Endodermal cell (in vitro differentiated cells): ENCODE measurements around the gene SPDEF. TPM values are rescaled to one million over a fixed set of nuclear protein-coding genes. Genes with fewer than 3 reads are reported as not detected.

Source experiments
- DNase-seq: peaks from one replicate; pipeline ENCODE4 v3.0.0-alpha.2; 2017
- H3K27ac ChIP-seq: 2 replicates; pipeline ENCODE4 v1.5.1; 2013; ENCODE audit warnings: mild to moderate bottlenecking, low read depth, low read length, moderate library complexity
- H3K27me3 ChIP-seq: 2 replicates; pipeline ENCODE4 v1.6.1; 2013; ENCODE audit warnings: mild to moderate bottlenecking, low read length, moderate library complexity; ENCODE audit not compliant: insufficient read depth, control insufficient read depth, poor library complexity, severe bottlenecking
- H3K36me3 ChIP-seq: 2 replicates; pipeline ENCODE4 v1.7.0; 2013; ENCODE audit warnings: mild to moderate bottlenecking, low read length, moderate library complexity; ENCODE audit not compliant: control insufficient read depth, insufficient read depth
- H3K4me1 ChIP-seq: one replicate; pipeline ENCODE4 v1.7.0; 2013; ENCODE audit warnings: low read length; ENCODE audit not compliant: control insufficient read depth, insufficient read depth
- H3K4me3 ChIP-seq: 2 replicates; pipeline ENCODE4 v1.5.1; 2013; ENCODE audit warnings: mild to moderate bottlenecking, low read length, moderate library complexity
- H3K9ac ChIP-seq: 2 replicates; pipeline ENCODE4 v1.6.1; 2013; ENCODE audit warnings: mild to moderate bottlenecking, low read length, moderate library complexity; ENCODE audit not compliant: poor library complexity, severe bottlenecking; ENCODE audit errors: extremely low read depth
- H3K9me3 ChIP-seq: 2 replicates; pipeline ENCODE4 v1.6.1; 2013; ENCODE audit warnings: mild to moderate bottlenecking, low read length, moderate library complexity; ENCODE audit not compliant: control insufficient read depth
- H3K27ac Mint-ChIP-seq: 2 replicates; pipeline ENCODE4 v1.8.0; 2020; ENCODE audit warnings: mixed read lengths
- H3K27me3 Mint-ChIP-seq: 2 replicates; pipeline ENCODE4 v1.8.0; 2021; ENCODE audit warnings: mild to moderate bottlenecking, mixed read lengths; ENCODE audit not compliant: insufficient read depth
- H3K36me3 Mint-ChIP-seq: 2 replicates; pipeline ENCODE4 v1.8.0; 2020; ENCODE audit warnings: low read depth, mixed read lengths
- H3K4me1 Mint-ChIP-seq: 2 replicates; pipeline ENCODE4 v1.8.0; 2020; ENCODE audit warnings: mixed read lengths
- H3K4me3 Mint-ChIP-seq: 2 replicates; pipeline ENCODE4 v1.8.0; 2020; ENCODE audit warnings: mild to moderate bottlenecking, moderate library complexity, mixed read lengths
- H3K9me3 Mint-ChIP-seq: 2 replicates; pipeline ENCODE4 v1.8.0; 2020; ENCODE audit warnings: mild to moderate bottlenecking, mixed read lengths
- WGBS, 2 experiments: methylation state at CpG; one replicate each; pipeline versions ENCODE4 v1.1.5 to v1.1.7; 2013; ENCODE audit warnings: missing lambda C conversion rate in 2 of 2, mixed read lengths in 1 of 2; ENCODE audit not compliant: insufficient coverage in 1 of 2, insufficient read length in 1 of 2; 5-methylcytosine and 5-hydroxymethylcytosine counted together
- total RNA-seq, 2 donors: library from RNA; stranded (reverse); fragmentation: NEBNext Ultra II Directional in 1 of 2; extraction: Animal tissue kit (Norgen Biotek cat#: 25700) in 1 of 2; gene quantifications; 2 replicates in 1 of 2; 3 replicates in 1 of 2; pipeline ENCODE4 v1.2.1, GENCODE V29; 2021
- TF ChIP-seq, protein P1 (sequence below): fragments of 200-600 bp; sonication (generic); conservative IDR thresholded peaks from 2 replicates; pipeline ENCODE4 v1.5.0; 2021; ENCODE audit warnings: antibody characterized with exemption, mild to moderate bottlenecking

SPDEF gene
- total RNA-seq, 2 donors from 2014 or later, result 1.1 to 2.6 TPM

DNA sequence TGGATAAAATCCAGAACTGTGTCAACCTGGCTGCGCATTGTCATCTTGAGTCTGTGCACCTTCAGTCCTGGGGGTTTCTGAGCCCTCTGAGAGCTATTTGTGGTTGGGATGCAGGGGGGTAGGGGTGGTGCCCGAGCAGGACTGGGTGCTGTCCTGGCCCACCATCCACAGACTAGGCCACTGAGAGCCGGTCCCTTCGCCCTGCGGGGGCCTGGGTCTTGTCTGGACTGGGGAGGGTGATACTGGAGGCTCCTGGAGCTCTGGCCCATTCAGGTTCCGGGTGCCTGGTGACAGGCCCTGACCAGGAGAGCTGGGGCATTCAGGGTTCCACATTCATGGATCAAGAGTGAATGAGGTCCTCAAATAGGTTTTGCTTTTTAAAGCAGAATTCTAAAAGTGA is 20.9 kb downstream of the SPDEF start:
- no peak for DNase-seq
- Histone ChIP-seq H3K27me3 (no peaks in the 10 kb centered on the region), H3K9ac (no peak overlapping the region), H3K9me3 (no peaks in the 10 kb centered on the region), H3K4me3 (no peak overlapping the region), H3K36me3 (no peaks in the 10 kb centered on the region), H3K4me1 (no peaks in the 10 kb centered on the region), H3K27ac (no peak overlapping the region)
- H3K27me3 Mint-ChIP-seq, result no peaks in the 10 kb centered on the region
- no peaks in the 10 kb centered on the region for H3K36me3 Mint-ChIP-seq
- H3K9me3 Mint-ChIP-seq, result no peaks in the 10 kb centered on the region
- no peak overlapping the region for H3K4me3 Mint-ChIP-seq
- 88 to 100% methylated on average over 2 to 6 of the region's 6 CpGs for WGBS, 2 experiments
- TF ChIP-seq, protein P1, sequence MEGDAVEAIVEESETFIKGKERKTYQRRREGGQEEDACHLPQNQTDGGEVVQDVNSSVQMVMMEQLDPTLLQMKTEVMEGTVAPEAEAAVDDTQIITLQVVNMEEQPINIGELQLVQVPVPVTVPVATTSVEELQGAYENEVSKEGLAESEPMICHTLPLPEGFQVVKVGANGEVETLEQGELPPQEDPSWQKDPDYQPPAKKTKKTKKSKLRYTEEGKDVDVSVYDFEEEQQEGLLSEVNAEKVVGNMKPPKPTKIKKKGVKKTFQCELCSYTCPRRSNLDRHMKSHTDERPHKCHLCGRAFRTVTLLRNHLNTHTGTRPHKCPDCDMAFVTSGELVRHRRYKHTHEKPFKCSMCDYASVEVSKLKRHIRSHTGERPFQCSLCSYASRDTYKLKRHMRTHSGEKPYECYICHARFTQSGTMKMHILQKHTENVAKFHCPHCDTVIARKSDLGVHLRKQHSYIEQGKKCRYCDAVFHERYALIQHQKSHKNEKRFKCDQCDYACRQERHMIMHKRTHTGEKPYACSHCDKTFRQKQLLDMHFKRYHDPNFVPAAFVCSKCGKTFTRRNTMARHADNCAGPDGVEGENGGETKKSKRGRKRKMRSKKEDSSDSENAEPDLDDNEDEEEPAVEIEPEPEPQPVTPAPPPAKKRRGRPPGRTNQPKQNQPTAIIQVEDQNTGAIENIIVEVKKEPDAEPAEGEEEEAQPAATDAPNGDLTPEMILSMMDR, result no peak
- no peaks in the 10 kb centered on the region for H3K4me1 Mint-ChIP-seq
- H3K27ac Mint-ChIP-seq, result no peak overlapping the region

DNA sequence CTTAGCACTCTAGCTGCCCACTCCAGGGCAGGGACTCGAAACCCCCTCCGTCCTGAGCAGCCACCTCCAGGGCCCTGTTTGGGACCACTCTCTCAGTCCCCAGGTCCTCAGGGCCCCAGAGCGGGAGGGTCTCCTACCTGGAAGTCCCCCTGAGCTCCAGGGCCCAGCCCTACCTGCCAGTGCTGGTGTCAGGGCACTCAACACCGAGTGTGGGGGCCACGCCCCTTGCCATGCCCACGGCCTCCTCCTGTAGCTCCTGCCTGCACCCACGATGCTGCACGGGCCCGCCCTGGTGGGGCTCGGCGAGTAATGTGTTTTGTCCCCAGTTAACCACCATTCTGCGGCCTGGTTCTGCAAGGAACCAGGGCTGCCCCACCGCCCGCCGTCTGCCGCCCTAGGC is 21.5 kb downstream of the SPDEF start:
- Histone ChIP-seq H3K9ac (no peak overlapping the region), H3K9me3 (no peaks in the 10 kb centered on the region), H3K4me1 (no peaks in the 10 kb centered on the region), H3K36me3 (no peaks in the 10 kb centered on the region), H3K27me3 (no peaks in the 10 kb centered on the region), H3K27ac (no peak overlapping the region), H3K4me3 (no peak overlapping the region)
- no peak overlapping the region for H3K27ac Mint-ChIP-seq
- 89 to 90% methylated on average over 11 to 16 of the region's 16 CpGs for WGBS, 2 experiments
- TF ChIP-seq, protein P1, result no peak
- no peaks in the 10 kb centered on the region for H3K9me3 Mint-ChIP-seq
- no peak overlapping the region for H3K4me3 Mint-ChIP-seq
- no peak for DNase-seq
- H3K4me1 Mint-ChIP-seq, result no peaks in the 10 kb centered on the region
- H3K36me3 Mint-ChIP-seq, result no peaks in the 10 kb centered on the region
- H3K27me3 Mint-ChIP-seq, result no peaks in the 10 kb centered on the region

DNA sequence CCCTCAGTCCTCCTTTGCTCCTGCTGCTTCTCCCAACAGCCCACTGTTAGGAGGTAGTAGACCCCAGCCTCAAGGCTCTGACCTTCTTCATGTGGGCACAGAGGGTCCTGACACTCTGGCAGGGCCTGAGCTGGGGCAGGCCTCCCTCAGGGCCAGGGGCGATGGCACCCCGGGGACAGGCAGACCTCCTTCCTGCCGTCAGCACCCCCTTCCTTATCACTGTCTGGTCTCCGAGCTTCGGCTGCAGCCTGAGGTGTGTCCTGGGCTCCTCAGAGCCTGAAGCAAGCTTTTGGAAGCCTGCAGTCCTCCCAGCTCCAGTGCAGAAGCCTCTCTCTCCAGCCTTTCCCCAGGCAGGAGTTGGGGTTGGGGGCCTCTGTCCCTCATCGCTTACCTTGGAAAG is 22.0 kb downstream of the SPDEF start:
- Mint-ChIP-seq H3K4me3 (no peak overlapping the region), H3K36me3 (no peaks in the 10 kb centered on the region), H3K27ac (no peak overlapping the region), H3K4me1 (no peaks in the 10 kb centered on the region), H3K27me3 (no peaks in the 10 kb centered on the region), H3K9me3 (no peaks in the 10 kb centered on the region)
- Histone ChIP-seq H3K27me3 (no peaks in the 10 kb centered on the region), H3K4me1 (no peaks in the 10 kb centered on the region), H3K9me3 (no peaks in the 10 kb centered on the region), H3K9ac (no peak overlapping the region), H3K4me3 (no peak overlapping the region), H3K27ac (no peak overlapping the region), H3K36me3 (no peaks in the 10 kb centered on the region)
- DNase-seq, result no peak
- 80 to 90% methylated on average over 1 to 6 of the region's 6 CpGs for WGBS, 2 experiments
- TF ChIP-seq, protein P1, result no peak
